HepG2 (cell line): ENCODE results near the gene HRH2. TPM values are rescaled to one million over a fixed set of nuclear protein-coding genes. Genes with fewer than 3 reads are reported as not detected.

ENCODE experiments used
- CCAR2 ChIP-seq: fragments of 200-400 bp; formaldehyde crosslinking; optimal IDR thresholded peaks from 2 replicates; pipeline ENCODE3; 2018; ENCODE audit warnings: low read depth, mild to moderate bottlenecking, low read length, moderate library complexity
- IKZF1 ChIP-seq: fragments of 450-650 bp; IDR thresholded peaks from 2 replicates; pipeline ENCODE4 v1.7.1; 2016
- LCORL ChIP-seq, 2 experiments: fragments of 450-650 bp in 1 of 2; sonication (generic) in 1 of 2; formaldehyde crosslinking in 1 of 2; IDR thresholded peaks; 2 replicates each; pipeline versions ENCODE4 v1.5.0 to v1.6.1; 2017 to 2020; ENCODE audit warnings: antibody characterized with exemption in 1 of 2, missing genetic modification reagents in 1 of 2
- SAP130 ChIP-seq: IDR thresholded peaks from 2 replicates; pipeline ENCODE4 v1.6.1; 2016; ENCODE audit warnings: low read depth
- ZNF232 ChIP-seq: sonication (generic); formaldehyde crosslinking; IDR thresholded peaks from 2 replicates; pipeline ENCODE4 v1.4.0; 2020; ENCODE audit warnings: missing genetic modification reagents, borderline replicate concordance
- polyA plus RNA-seq, 8 experiments: library from polyadenylated mRNA; depleted of rRNA in 3 of 8; stranded (reverse) in 7 of 8; unstranded in 1 of 8; fragments of >200 nt; fragmentation: Illumina TruSeq in 4 of 8; extraction: Trizol in 4 of 8; gene quantifications; 2 replicates each; pipeline versions ENCODE4 v1.2.1 to v1.2.3, GENCODE V29; 2011 to 2016; ENCODE audit warnings: low read depth in 4 of 8, missing spikeins in 1 of 8, mixed read lengths in 1 of 8; ENCODE audit not compliant: insufficient read depth in 1 of 8
- total RNA-seq, 5 experiments: library from RNA; depleted of rRNA; stranded (reverse); fragments of >200 nt; fragmentation: Illumina TruSeq; extraction: Trizol; gene quantifications; 2 replicates each; pipeline ENCODE4 v1.2.3, GENCODE V29; 2016; ENCODE audit warnings: low read depth in 1 of 5
- TF ChIP-seq, protein P1 (sequence below): sonication (generic); formaldehyde crosslinking; IDR thresholded peaks from 2 replicates; pipeline ENCODE4 v1.4.0; 2020; ENCODE audit warnings: missing genetic modification reagents, mild to moderate bottlenecking, borderline replicate concordance
- TF ChIP-seq, protein P2 (sequence below): sonication (generic); formaldehyde crosslinking; IDR thresholded peaks from 2 replicates; pipeline ENCODE4 v1.4.0; 2020; ENCODE audit warnings: mild to moderate bottlenecking, low read depth, missing genetic modification reagents

HRH2 gene
- total and polyA plus RNA-seq, 2 of the 13 experiments (the other 11 are each of a cell fraction or from before 2014, with no cell fraction given), result not detected

DNA sequence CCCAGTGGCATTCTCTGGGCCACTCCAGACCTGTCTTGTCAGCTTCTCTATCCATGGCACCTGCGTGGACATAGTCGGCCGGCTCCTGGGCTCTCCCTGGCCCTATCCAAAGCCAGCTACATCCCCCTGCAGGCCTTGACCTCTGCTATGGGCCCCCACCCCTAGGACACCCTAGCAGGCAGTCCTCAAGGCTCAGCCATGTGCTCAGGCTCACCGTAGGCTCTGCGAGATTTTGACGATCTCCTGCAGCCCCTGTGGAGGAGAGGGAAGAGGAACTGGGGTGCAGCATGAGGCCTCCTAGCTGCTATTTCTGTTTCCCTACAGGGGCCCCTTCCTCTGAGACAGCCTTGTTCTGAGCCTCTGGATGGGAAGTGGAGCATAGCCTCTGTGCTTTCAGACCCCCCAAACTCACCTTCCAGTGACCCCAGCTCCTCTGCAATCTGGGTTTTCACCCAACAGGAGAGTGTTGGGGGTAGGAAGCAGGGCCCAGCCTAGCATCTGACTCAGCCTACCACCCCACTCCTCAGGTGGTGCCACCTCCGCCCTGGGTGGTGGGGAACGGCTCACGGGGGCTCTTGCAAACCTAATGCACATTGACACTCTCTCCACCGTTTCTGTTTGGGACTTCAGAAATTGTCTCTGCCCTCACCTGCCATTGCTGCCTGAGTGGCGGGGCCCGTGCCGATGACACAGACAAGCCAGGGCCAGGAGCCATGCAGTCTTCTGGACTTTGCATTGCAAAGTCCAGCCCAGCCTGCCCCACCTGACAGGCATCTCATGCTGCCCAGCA lies 36.7 kb downstream of the HRH2 start (continued):
- TF ChIP-seq LCORL (IDR thresholded peaks at IDR 0.05), result no peak
- 0 out of 2 replicates have a peak, but pooled peaks have one; percentile 22 for TF ChIP-seq LCORL (CRISPR knock-in tag; IDR thresholded peaks at IDR 0.05)
- TF ChIP-seq, protein P1, sequence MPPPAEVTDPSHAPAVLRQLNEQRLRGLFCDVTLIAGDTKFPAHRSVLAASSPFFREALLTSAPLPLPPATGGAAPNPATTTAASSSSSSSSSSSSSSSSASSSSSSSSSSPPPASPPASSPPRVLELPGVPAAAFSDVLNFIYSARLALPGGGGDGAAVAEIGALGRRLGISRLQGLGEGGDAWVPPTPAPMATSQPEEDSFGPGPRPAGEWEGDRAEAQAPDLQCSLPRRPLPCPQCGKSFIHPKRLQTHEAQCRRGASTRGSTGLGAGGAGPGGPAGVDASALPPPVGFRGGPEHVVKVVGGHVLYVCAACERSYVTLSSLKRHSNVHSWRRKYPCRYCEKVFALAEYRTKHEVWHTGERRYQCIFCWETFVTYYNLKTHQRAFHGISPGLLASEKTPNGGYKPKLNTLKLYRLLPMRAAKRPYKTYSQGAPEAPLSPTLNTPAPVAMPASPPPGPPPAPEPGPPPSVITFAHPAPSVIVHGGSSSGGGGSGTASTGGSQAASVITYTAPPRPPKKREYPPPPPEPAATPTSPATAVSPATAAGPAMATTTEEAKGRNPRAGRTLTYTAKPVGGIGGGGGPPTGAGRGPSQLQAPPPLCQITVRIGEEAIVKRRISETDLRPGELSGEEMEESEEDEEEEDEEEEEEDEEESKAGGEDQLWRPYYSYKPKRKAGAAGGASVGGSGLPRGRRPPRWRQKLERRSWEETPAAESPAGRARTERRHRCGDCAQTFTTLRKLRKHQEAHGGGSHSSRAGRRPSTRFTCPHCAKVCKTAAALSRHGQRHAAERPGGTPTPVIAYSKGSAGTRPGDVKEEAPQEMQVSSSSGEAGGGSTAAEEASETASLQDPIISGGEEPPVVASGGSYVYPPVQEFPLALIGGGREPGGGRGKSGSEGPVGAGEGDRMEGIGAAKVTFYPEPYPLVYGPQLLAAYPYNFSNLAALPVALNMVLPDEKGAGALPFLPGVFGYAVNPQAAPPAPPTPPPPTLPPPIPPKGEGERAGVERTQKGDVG (CRISPR knock-in tag), result no peak
- TF ChIP-seq, protein P2, sequence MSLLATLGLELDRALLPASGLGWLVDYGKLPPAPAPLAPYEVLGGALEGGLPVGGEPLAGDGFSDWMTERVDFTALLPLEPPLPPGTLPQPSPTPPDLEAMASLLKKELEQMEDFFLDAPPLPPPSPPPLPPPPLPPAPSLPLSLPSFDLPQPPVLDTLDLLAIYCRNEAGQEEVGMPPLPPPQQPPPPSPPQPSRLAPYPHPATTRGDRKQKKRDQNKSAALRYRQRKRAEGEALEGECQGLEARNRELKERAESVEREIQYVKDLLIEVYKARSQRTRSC (CRISPR knock-in tag), result no peak
- TF ChIP-seq SAP130, result peak; percentile 36; the same call in 1 of the 2 replicates
- no peak for TF ChIP-seq IKZF1
- TF ChIP-seq ZNF232 (CRISPR knock-in tag), result no peak
- TF ChIP-seq CCAR2, result no peak
